Osteocyte (in vitro differentiated cells): Measurements from ENCODE around the gene WDFY3. TPM values are rescaled to one million over a fixed set of nuclear protein-coding genes. Genes with fewer than 3 reads are reported as not detected.

Source experiments
- DNase-seq: peaks from one replicate; pipeline ENCODE4 v3.0.0; 2021; ENCODE audit warnings: mixed read lengths; ENCODE audit not compliant: unreplicated experiment; ENCODE audit errors: extremely low spot score
- H3K27ac Mint-ChIP-seq: one replicate; pipeline ENCODE4 v1.8.0; 2021; ENCODE audit warnings: mild to moderate bottlenecking, mixed read lengths; ENCODE audit not compliant: unreplicated experiment
- H3K27me3 Mint-ChIP-seq: one replicate; pipeline ENCODE4 v1.8.0; 2021; ENCODE audit warnings: mixed read lengths; ENCODE audit not compliant: unreplicated experiment
- H3K36me3 Mint-ChIP-seq: one replicate; pipeline ENCODE4 v1.8.0; 2021; ENCODE audit warnings: mixed read lengths; ENCODE audit not compliant: unreplicated experiment
- H3K4me1 Mint-ChIP-seq: one replicate; pipeline ENCODE4 v1.8.0; 2021; ENCODE audit warnings: mixed read lengths; ENCODE audit not compliant: unreplicated experiment
- H3K4me3 Mint-ChIP-seq: one replicate; pipeline ENCODE4 v1.8.0; 2021; ENCODE audit warnings: mild to moderate bottlenecking, moderate library complexity, mixed read lengths; ENCODE audit not compliant: unreplicated experiment
- H3K9me3 Mint-ChIP-seq: one replicate; pipeline ENCODE4 v1.8.0; 2021; ENCODE audit warnings: mixed read lengths; ENCODE audit not compliant: unreplicated experiment
- total RNA-seq: library from RNA; stranded (reverse); gene quantifications from 2 replicates; pipeline ENCODE4 v1.2.1, GENCODE V29; 2021
- TF ChIP-seq, protein P1 (sequence below): fragments of 200-600 bp; sonication (generic); IDR thresholded peaks from 2 replicates; pipeline ENCODE4 v1.5.0; 2021; ENCODE audit warnings: antibody characterized with exemption, mild to moderate bottlenecking, moderate library complexity

The WDFY3 gene
- total RNA-seq, 1 donor from 2014 or later: 91.4 TPM

DNA sequence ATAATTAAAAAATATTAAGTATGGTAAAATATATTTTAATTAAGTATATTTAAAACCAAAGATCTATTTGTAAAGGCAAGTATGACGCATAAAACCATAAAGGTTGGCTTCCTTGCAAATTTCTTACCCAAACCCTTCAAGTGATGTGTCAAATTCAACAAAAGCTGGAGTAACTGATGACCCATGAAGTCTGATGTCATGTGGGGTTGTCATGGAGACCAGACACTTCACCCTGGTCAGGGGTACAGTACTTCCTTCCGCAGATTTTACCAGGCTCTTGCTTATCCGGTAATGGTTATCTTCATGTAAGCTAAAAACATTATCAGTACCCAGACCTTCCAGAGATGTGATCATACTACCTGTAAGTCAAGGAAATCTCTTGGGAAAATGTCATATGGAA, 170.1 kb downstream of the WDFY3 start:
- Mint-ChIP-seq H3K4me1 (peaks cover 7% of the 10 kb centered on the region), H3K4me3 (no peak overlapping the region), H3K36me3 (peaks cover 51% of the 10 kb centered on the region), H3K27me3 (no peaks in the 10 kb centered on the region), H3K9me3 (no peaks in the 10 kb centered on the region), H3K27ac (no peak overlapping the region)
- TF ChIP-seq, protein P1, sequence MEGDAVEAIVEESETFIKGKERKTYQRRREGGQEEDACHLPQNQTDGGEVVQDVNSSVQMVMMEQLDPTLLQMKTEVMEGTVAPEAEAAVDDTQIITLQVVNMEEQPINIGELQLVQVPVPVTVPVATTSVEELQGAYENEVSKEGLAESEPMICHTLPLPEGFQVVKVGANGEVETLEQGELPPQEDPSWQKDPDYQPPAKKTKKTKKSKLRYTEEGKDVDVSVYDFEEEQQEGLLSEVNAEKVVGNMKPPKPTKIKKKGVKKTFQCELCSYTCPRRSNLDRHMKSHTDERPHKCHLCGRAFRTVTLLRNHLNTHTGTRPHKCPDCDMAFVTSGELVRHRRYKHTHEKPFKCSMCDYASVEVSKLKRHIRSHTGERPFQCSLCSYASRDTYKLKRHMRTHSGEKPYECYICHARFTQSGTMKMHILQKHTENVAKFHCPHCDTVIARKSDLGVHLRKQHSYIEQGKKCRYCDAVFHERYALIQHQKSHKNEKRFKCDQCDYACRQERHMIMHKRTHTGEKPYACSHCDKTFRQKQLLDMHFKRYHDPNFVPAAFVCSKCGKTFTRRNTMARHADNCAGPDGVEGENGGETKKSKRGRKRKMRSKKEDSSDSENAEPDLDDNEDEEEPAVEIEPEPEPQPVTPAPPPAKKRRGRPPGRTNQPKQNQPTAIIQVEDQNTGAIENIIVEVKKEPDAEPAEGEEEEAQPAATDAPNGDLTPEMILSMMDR: no peak
- no peak for DNase-seq

- Mint-ChIP-seq H3K9me3 (no peaks in the 10 kb centered on the region), H3K36me3 (peaks cover 34% of the 10 kb centered on the region), H3K4me1 (no peaks in the 10 kb centered on the region), H3K4me3 (no peak overlapping the region), H3K27me3 (no peaks in the 10 kb centered on the region), H3K27ac (no peak overlapping the region)
- no peak for DNase-seq
- TF ChIP-seq, protein P1: no peak
Measured at GRCh38 chr4:84792366-84793301, 173.9 kb downstream of the WDFY3 start.

GRCh38 chr4:84790769-84791565, 175.5 kb downstream of the WDFY3 start:
- H3K27me3 Mint-ChIP-seq: no peaks in the 10 kb centered on the region
- no peaks in the 10 kb centered on the region for H3K4me1 Mint-ChIP-seq
- no peak overlapping the region for H3K27ac Mint-ChIP-seq
- TF ChIP-seq, protein P1: no peak
- peaks cover 45% of the 10 kb centered on the region for H3K36me3 Mint-ChIP-seq
- H3K4me3 Mint-ChIP-seq: no peak overlapping the region
- no peak for DNase-seq
- no peaks in the 10 kb centered on the region for H3K9me3 Mint-ChIP-seq

GRCh38 chr4:84786478-84786877, 180.0 kb downstream of the WDFY3 start:
- TF ChIP-seq, protein P1: no peak
- peaks cover 38% of the 10 kb centered on the region for H3K36me3 Mint-ChIP-seq
- no peaks in the 10 kb centered on the region for H3K9me3 Mint-ChIP-seq

DNA sequence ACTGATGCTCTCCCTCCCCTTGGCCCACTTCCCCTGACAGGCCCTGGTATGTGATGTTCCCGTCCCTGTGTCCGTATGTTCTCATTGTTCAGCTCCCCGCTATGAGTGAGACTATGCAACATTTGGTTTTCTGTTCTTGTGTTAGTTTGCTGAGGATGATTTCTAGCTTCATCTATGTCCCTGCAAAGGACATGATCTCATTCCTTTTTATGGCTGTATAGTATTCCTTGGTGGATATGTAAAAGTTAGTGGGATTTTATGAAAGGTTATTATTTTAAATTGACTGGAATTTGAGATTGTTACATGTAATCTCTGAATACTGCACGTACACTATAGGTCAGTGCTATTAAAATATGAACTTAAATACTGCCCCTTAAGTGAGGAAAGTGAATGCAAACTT, 184.0 kb downstream of the WDFY3 start:
- Mint-ChIP-seq H3K27ac (no peak overlapping the region), H3K4me3 (no peak overlapping the region), H3K36me3 (peaks cover 35% of the 10 kb centered on the region), H3K4me1 (no peaks in the 10 kb centered on the region), H3K27me3 (no peaks in the 10 kb centered on the region), H3K9me3 (no peaks in the 10 kb centered on the region)
- TF ChIP-seq, protein P1: no peak
- DNase-seq: no peak

More at GRCh38 chr4:84786478-84786877, 180.0 kb downstream of the WDFY3 start:
- no peaks in the 10 kb centered on the region for H3K27me3 Mint-ChIP-seq
- DNase-seq: no peak
- H3K27ac Mint-ChIP-seq: no peak overlapping the region
- no peak overlapping the region for H3K4me3 Mint-ChIP-seq
- no peaks in the 10 kb centered on the region for H3K4me1 Mint-ChIP-seq
